Stomach smooth muscle (tissue), 2 donors: Measurements from ENCODE around the gene C1GALT1.

ENCODE experiments used
- H3K27ac ChIP-seq: one replicate; pipeline ENCODE4 v1.7.0; 2013; ENCODE audit warnings: mild to moderate bottlenecking, low read length, inconsistent platforms
- H3K27me3 ChIP-seq, 2 donors: one replicate each; pipeline ENCODE4 v1.7.0; 2013; ENCODE audit warnings: low read length in 2 of 2; ENCODE audit not compliant: insufficient read depth in 2 of 2, control insufficient read depth in 1 of 2
- H3K36me3 ChIP-seq, 2 donors: one replicate each; pipeline ENCODE4 v1.7.0; 2013; ENCODE audit warnings: low read length in 2 of 2; ENCODE audit not compliant: control insufficient read depth in 2 of 2, insufficient read depth in 2 of 2
- H3K4me1 ChIP-seq: one replicate; pipeline ENCODE4 v1.7.0; 2013; ENCODE audit warnings: low read length; ENCODE audit not compliant: control insufficient read depth, insufficient read depth
- H3K4me3 ChIP-seq, 2 donors: one replicate each; pipeline ENCODE4 v1.7.0; 2013; ENCODE audit warnings: low read length in 2 of 2
- H3K9ac ChIP-seq, 2 donors: one replicate each; pipeline ENCODE4 v1.7.0; 2013; ENCODE audit warnings: low read length in 2 of 2, mild to moderate bottlenecking in 1 of 2
- H3K9me3 ChIP-seq, 2 donors: one replicate each; pipeline ENCODE4 v1.7.0; 2013; ENCODE audit warnings: low read length in 2 of 2; ENCODE audit not compliant: control insufficient read depth in 2 of 2
- donor health status: healthy.
- donor health status: Pancreatic carcinoma.

Gene C1GALT1

GRCh38 chr7:7276161-7276560, 93.8 kb downstream of the C1GALT1 start:
- Histone ChIP-seq H3K9me3 (no peaks in the 10 kb centered on the region), H3K27me3 (no peaks in the 10 kb centered on the region), H3K4me3 (no peak overlapping the region), H3K4me1 (no peaks in the 10 kb centered on the region), H3K9ac (no peak overlapping the region), H3K36me3 (no peaks in the 10 kb centered on the region), H3K27ac (no peak overlapping the region)

- H3K4me3 ChIP-seq, result no peak overlapping the region
- H3K27me3 ChIP-seq, result no peaks in the 10 kb centered on the region
- H3K9ac ChIP-seq, result no peak overlapping the region
- H3K9me3 ChIP-seq, result peaks cover 3 to 5% of the 10 kb centered on the region in 2 donors
- H3K4me1 ChIP-seq, result no peaks in the 10 kb centered on the region
- H3K36me3 ChIP-seq, result no peaks in the 10 kb centered on the region
- no peak overlapping the region for H3K27ac ChIP-seq
These were observed 108.2 kb downstream of the C1GALT1 start for GRCh38 chr7:7290429-7291122.

GRCh38 chr7:7292085-7292484, 109.7 kb downstream of the C1GALT1 start:
- Histone ChIP-seq H3K9ac (no peak overlapping the region), H3K27ac (no peak overlapping the region), H3K4me1 (no peaks in the 10 kb centered on the region), H3K36me3 (no peaks in the 10 kb centered on the region), H3K4me3 (no peak overlapping the region), H3K27me3 (no peaks in the 10 kb centered on the region), H3K9me3 (no peaks in the 10 kb centered on the region)

- Histone ChIP-seq H3K4me3 (no peak overlapping the region), H3K27me3 (no peaks in the 10 kb centered on the region), H3K27ac (no peak overlapping the region), H3K9me3 (no peaks in the 10 kb centered on the region), H3K9ac (no peak overlapping the region), H3K36me3 (no peaks in the 10 kb centered on the region), H3K4me1 (no peaks in the 10 kb centered on the region)
These were observed 110.3 kb downstream of the C1GALT1 start for GRCh38 chr7:7292608-7293007.

- no peaks in the 10 kb centered on the region for H3K4me1 ChIP-seq
- no peak overlapping the region for H3K27ac ChIP-seq
- no peaks in the 10 kb centered on the region for H3K36me3 ChIP-seq
- no peak overlapping the region for H3K9ac ChIP-seq
- H3K4me3 ChIP-seq, result no peak overlapping the region
- no peaks in the 10 kb centered on the region for H3K9me3 ChIP-seq
- H3K27me3 ChIP-seq, result no peaks in the 10 kb centered on the region
These were observed 110.7 kb downstream of the C1GALT1 start for GRCh38 chr7:7293092-7293491.

- H3K9me3 ChIP-seq, result no peaks in the 10 kb centered on the region
- no peak overlapping the region for H3K9ac ChIP-seq
- H3K4me3 ChIP-seq, result no peak overlapping the region
- H3K4me1 ChIP-seq, result no peaks in the 10 kb centered on the region
- H3K36me3 ChIP-seq, result no peaks in the 10 kb centered on the region
- H3K27ac ChIP-seq, result no peak overlapping the region
- no peaks in the 10 kb centered on the region for H3K27me3 ChIP-seq
These were observed 112.6 kb downstream of the C1GALT1 start for GRCh38 chr7:7294911-7295310.
